H1 (cell line): ENCODE results near the gene TMEM253. TPM values are rescaled to one million over a fixed set of nuclear protein-coding genes. Genes with fewer than 3 reads are reported as not detected.

Source experiments
- polyA plus RNA-seq, 7 experiments: library from polyadenylated mRNA; depleted of rRNA in 3 of 7; stranded (reverse) in 5 of 7; unstranded in 2 of 7; fragments of >200 nt in 5 of 7; fragments of 200-250 nt in 2 of 7; gene quantifications; 1 replicate in 5 of 7; 2 replicates in 1 of 7; 4 replicates in 1 of 7; pipeline versions ENCODE4 v1.2.1 to v1.2.3, GENCODE V29; 2011 to 2013; ENCODE audit warnings: missing spikeins in 2 of 7, mixed read lengths in 2 of 7
- small RNA-seq: library from polyadenylated mRNA; stranded (forward); fragments of <200 nt; extraction: miRNeasy Mini kit (QIAGEN cat#:217004); gene quantifications from one replicate; pipeline ENCODE3, GENCODE V24; 2013; ENCODE audit not compliant: insufficient read depth
- total RNA-seq: library from RNA; stranded (reverse); fragmentation: NEBNext Ultra II Directional; extraction: Animal tissue kit (Norgen Biotek cat#: 25700); gene quantifications from 2 replicates; pipeline ENCODE4 v1.2.1, GENCODE V29; 2021

Gene TMEM253
- total and polyA plus RNA-seq, 2 of the 8 experiments (the other 6 are each of a cell fraction or from before 2014, with no cell fraction given): 1.9 to 2.2 TPM

Small RNAs within 50 kb of the gene (small RNA-seq; reads per million reads assigned to genes)
- gene RNU6-252P: not detected

Other genes with a start within 250 kb of the TMEM253 start
- gene RNASE3, start 209.7 kb upstream of the TMEM253 start, total RNA-seq: not detected in 2 replicates
- gene RNASE3, start 209.7 kb upstream of the TMEM253 start, polyA plus RNA-seq (2011; rRNA removed): not detected in 2 replicates
- not detected in 2 replicates for gene RNASE2, start 145.6 kb upstream of the TMEM253 start, total RNA-seq
- not detected in 2 replicates for gene RNASE2, start 145.6 kb upstream of the TMEM253 start, polyA plus RNA-seq (2011; rRNA removed)
- 73.8 and 75.8 TPM in 2 replicates for gene METTL17, start 111.1 kb upstream of the TMEM253 start, total RNA-seq
- 138 and 145 TPM in 2 replicates for gene METTL17, start 111.1 kb upstream of the TMEM253 start, polyA plus RNA-seq (2011; rRNA removed)
- 0.22 TPM in 1 of 2 replicates, not detected in the other for gene SLC39A2, start 101.8 kb upstream of the TMEM253 start, total RNA-seq
- 0.14 and 0.31 TPM in 2 replicates for gene SLC39A2, start 101.8 kb upstream of the TMEM253 start, polyA plus RNA-seq (2011; rRNA removed)
- gene NDRG2, start 76.0 kb upstream of the TMEM253 start, total RNA-seq: 27.2 and 29.9 TPM in 2 replicates
- gene NDRG2, start 76.0 kb upstream of the TMEM253 start, polyA plus RNA-seq (2011; rRNA removed): 48.6 and 65.0 TPM in 2 replicates
- 0.34 TPM in 1 of 2 replicates, not detected in the other for gene TPPP2, start 70.8 kb upstream of the TMEM253 start, total RNA-seq
- gene TPPP2, start 70.8 kb upstream of the TMEM253 start, polyA plus RNA-seq (2011; rRNA removed): not detected in 2 replicates
- not detected in 2 replicates for gene RNASE13, start 66.3 kb upstream of the TMEM253 start, total RNA-seq
- gene RNASE13, start 66.3 kb upstream of the TMEM253 start, polyA plus RNA-seq (2011; rRNA removed): 0.05 TPM in 1 of 2 replicates, not detected in the other
- gene RNASE7, start 58.7 kb upstream of the TMEM253 start, total RNA-seq: not detected in 2 replicates
- not detected in 2 replicates for gene RNASE7, start 58.7 kb upstream of the TMEM253 start, polyA plus RNA-seq (2011; rRNA removed)
- gene RNASE8, start 43.2 kb upstream of the TMEM253 start, total RNA-seq: not detected in 2 replicates
- gene RNASE8, start 43.2 kb upstream of the TMEM253 start, polyA plus RNA-seq (2011; rRNA removed): not detected in 2 replicates
- 49.5 and 53.1 TPM in 2 replicates for gene ARHGEF40, start 30.8 kb upstream of the TMEM253 start, total RNA-seq
- 99.6 and 101 TPM in 2 replicates for gene ARHGEF40, start 30.8 kb upstream of the TMEM253 start, polyA plus RNA-seq (2011; rRNA removed)
- gene ZNF219, start 2.4 kb upstream of the TMEM253 start, total RNA-seq: 108 and 113 TPM in 2 replicates
- gene ZNF219, start 2.4 kb upstream of the TMEM253 start, polyA plus RNA-seq (2011; rRNA removed): 160 and 310 TPM in 2 replicates
- not detected in 2 replicates for gene OR5AU1, start 55.0 kb downstream of the TMEM253 start, total RNA-seq
- not detected in 2 replicates for gene OR5AU1, start 55.0 kb downstream of the TMEM253 start, polyA plus RNA-seq (2011; rRNA removed)
- 1,203 and 1,207 TPM in 2 replicates for gene HNRNPC, start 168.4 kb downstream of the TMEM253 start, total RNA-seq
- 517 and 781 TPM in 2 replicates for gene HNRNPC, start 168.4 kb downstream of the TMEM253 start, polyA plus RNA-seq (2011; rRNA removed)
- 0.63 and 0.65 TPM in 2 replicates for gene RPGRIP1, start 179.0 kb downstream of the TMEM253 start, total RNA-seq
- gene RPGRIP1, start 179.0 kb downstream of the TMEM253 start, polyA plus RNA-seq (2011; rRNA removed): 0.35 and 0.36 TPM in 2 replicates